Suppressor macrophage (primary cell): ENCODE data around the gene RRAS.

ENCODE experiments used
- DNase-seq, 4 experiments: peaks; one replicate each; pipeline ENCODE4 v3.0.0-alpha.2; 2020 to 2022
- total RNA-seq, 17 experiments: gene quantifications; one replicate each; lab custom pipeline; 2026; ENCODE audit warnings: mixed read lengths in 6 of 17, inconsistent platforms in 3 of 17; lab: John Stamatoyannopoulos, UW

The RRAS gene
- 7.6 to 20.1 (median 12.5) reads per million in 17 experiments for total RNA-seq

GRCh38 chr19:49640113-49640898 is at the start of gene RRAS:
RRAS (minus strand) TSS chr19:49640143; CDS start chr19:49640098, 45 bp downstream.
- peak; percentile 100 for DNase-seq

- DNase-seq: no peak
Observed at GRCh38 chr19:49689133-49690078, 49.5 kb upstream of the RRAS start, which contains the start of gene ADM5. ADM5 (plus strand) TSS chr19:49689594; CDS start chr19:49689838, 244 bp downstream.

- no peak for DNase-seq
Observed at GRCh38 chr19:49688531-49689132, 48.7 kb upstream of the RRAS start.

GRCh38 chr19:49687566-49688316 is 47.8 kb upstream of the RRAS start:
- DNase-seq: peak; percentile 41 to 73 (median 62)

GRCh38 chr19:49687150-49687549 is 47.2 kb upstream of the RRAS start:
- no peak for DNase-seq

GRCh38 chr19:49686503-49687088 is 46.7 kb upstream of the RRAS start:
- DNase-seq: no peak

GRCh38 chr19:49685845-49686332 is 45.9 kb upstream of the RRAS start:
- no peak for DNase-seq

- no peak for DNase-seq
Observed at GRCh38 chr19:49684983-49685553, 45.1 kb upstream of the RRAS start.

GRCh38 chr19:49684251-49684982 is 44.5 kb upstream of the RRAS start:
- DNase-seq: peak in 2 of 4 experiments; percentile 36 to 46

- DNase-seq: no peak
Observed at GRCh38 chr19:49683814-49684250, 43.9 kb upstream of the RRAS start.

GRCh38 chr19:49682274-49682673 is 42.3 kb upstream of the RRAS start:
- DNase-seq: no peak

- no peak for DNase-seq
Observed at GRCh38 chr19:49681830-49682229, 41.9 kb upstream of the RRAS start.

GRCh38 chr19:49680421-49681351 is 40.7 kb upstream of the RRAS start:
- DNase-seq: peak; percentile 90 to 98 (median 95)

- DNase-seq: no peak
Observed at GRCh38 chr19:49679771-49680413, 39.9 kb upstream of the RRAS start.

GRCh38 chr19:49678985-49679770 is 39.2 kb upstream of the RRAS start:
- no peak for DNase-seq

GRCh38 chr19:49677901-49678674 is 38.1 kb upstream of the RRAS start:
- peak; percentile 76 to 86 (median 80) for DNase-seq
